Astrocyte of the cerebellum (primary cell): ENCODE results near the gene E2F2.

ENCODE experiments used
- DNase-seq: peaks from one replicate; pipeline ENCODE4 v3.0.0-alpha.2; 2011; ENCODE audit warnings: low read depth
- H3K4me3 ChIP-seq: 2 replicates; pipeline ENCODE4 v1.5.1; 2011; ENCODE audit warnings: mild to moderate bottlenecking, low read depth, low read length, moderate library complexity
- in situ Hi-C: cut with HindIII; loops from 2 replicates; pipeline ENCODE4 v1.10.0; 2017; ENCODE audit warnings: low sequenced_read_pairs
- TF ChIP-seq, protein P1 (sequence below): IDR thresholded peaks from 2 replicates; pipeline ENCODE4 v1.5.1; 2012; ENCODE audit warnings: low read length, low read depth, moderate library complexity, mild to moderate bottlenecking; ENCODE audit errors: missing control alignments

The E2F2 gene

DNA sequence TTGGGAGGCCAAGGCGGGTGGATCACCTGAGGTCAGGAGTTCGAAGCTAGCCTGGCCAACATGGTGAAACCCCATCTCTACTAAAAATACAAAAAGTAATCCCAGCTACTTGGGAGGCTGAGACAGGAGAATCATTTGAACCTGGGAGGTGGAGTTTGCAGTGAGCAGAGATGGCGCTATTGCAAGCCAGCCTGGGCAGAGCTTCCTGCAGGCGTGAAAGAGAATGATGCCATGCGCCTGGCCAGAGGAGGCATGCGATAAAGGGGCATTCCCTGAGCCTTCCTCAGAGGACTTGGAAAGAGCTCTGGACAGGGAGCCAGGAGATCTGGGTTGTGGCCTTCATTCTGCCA lies 3.2 kb downstream of the E2F2 start:
- TF ChIP-seq, protein P1, sequence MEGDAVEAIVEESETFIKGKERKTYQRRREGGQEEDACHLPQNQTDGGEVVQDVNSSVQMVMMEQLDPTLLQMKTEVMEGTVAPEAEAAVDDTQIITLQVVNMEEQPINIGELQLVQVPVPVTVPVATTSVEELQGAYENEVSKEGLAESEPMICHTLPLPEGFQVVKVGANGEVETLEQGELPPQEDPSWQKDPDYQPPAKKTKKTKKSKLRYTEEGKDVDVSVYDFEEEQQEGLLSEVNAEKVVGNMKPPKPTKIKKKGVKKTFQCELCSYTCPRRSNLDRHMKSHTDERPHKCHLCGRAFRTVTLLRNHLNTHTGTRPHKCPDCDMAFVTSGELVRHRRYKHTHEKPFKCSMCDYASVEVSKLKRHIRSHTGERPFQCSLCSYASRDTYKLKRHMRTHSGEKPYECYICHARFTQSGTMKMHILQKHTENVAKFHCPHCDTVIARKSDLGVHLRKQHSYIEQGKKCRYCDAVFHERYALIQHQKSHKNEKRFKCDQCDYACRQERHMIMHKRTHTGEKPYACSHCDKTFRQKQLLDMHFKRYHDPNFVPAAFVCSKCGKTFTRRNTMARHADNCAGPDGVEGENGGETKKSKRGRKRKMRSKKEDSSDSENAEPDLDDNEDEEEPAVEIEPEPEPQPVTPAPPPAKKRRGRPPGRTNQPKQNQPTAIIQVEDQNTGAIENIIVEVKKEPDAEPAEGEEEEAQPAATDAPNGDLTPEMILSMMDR, result no peak
- in situ Hi-C loops, result no loop called here
- no peak for DNase-seq
- H3K4me3 ChIP-seq, result no peak overlapping the region

DNA sequence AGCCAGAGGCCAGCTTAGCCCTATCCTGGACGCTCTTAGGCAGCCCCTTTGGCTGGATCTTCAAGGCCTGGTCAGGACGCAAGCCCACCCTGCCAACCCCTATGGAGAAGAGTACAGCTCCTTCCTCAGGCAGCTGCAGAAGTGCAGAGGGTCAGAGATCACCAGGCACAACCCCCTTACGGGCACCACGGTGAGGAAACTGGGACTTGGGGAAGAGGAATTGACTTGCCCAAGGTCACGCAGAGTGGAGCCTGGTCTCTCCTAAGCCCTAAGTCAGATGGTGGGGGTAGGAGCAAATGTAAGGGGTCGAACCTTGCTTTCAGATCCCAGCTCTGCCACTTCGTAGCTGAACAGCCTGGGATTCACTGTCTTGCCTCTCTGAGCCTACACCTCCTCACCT lies 3.7 kb downstream of the E2F2 start:
- in situ Hi-C loops, result no loop called here
- TF ChIP-seq, protein P1, result no peak
- DNase-seq, result no peak
- no peak overlapping the region for H3K4me3 ChIP-seq

DNA sequence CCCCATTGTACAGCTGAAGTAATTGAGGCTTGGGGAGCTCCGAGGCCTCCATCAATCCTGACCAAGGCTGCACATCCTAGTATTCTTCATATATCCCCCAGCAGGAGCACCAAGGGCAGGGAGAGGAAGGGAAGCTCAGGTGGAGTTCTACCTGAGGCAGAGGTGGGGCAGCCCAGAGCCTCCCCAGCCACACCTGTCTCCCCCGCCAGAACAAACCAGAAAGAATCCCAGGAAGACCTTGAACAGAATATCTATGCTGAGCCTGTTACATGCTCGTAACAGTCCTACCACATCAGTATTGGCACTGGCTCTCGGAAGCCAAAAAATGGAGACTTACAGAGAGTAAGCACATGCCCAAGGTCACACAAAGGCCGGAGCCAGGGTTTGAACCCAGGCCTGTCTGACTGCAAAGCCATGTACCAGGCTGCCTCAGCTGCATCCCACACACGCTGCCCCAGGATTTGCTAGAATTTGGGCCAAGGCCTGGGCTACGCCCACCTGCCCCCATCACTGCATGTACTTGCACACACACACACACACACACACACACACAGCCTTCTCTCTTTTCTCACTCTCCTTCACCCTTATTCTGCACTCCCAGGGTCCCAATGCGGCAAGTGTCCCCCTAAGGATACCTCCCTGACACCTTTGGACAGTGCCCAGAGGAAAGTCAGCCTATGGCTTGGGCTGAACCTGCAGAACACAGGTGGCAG lies 4.5 kb downstream of the E2F2 start:
- TF ChIP-seq, protein P1, result no peak
- no peak overlapping the region for H3K4me3 ChIP-seq
- DNase-seq, result no peak
- in situ Hi-C loops, result no loop called here

DNA sequence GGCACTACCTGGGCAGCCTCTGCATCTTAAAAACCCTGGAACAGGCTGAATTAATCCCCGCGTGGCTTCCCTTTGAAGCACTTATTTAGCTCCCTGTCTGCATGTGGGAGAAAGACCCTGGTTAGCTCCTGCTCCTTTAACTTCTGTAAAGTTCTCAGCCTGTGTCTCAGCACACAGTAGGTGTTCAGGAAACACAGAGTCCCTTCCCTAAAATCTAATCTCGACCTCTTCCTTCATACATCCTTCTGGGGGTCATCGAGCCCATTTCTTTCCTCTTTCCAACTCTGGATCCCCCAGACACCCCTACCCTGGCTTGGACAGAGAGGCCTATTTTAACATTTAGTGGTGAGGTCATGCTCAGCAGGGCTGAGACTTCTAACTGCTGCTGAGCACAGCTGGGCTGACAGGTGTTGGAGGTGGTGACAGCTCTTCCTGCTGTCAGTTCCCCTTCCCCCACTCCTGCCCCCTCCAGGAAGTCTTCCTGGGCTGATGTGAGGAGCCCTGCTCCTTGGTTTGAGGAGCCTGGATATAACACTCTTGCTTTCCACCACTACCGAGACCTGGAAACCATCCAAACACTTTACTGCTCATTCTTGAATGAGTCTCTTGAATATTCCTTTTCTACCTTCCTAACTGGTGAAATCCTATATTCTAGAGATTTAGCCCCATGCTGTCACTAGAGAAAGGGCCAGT lies 5.3 kb downstream of the E2F2 start:
- in situ Hi-C loops, result no loop called here
- H3K4me3 ChIP-seq, result no peak overlapping the region
- DNase-seq, result no peak
- TF ChIP-seq, protein P1, result no peak

DNA sequence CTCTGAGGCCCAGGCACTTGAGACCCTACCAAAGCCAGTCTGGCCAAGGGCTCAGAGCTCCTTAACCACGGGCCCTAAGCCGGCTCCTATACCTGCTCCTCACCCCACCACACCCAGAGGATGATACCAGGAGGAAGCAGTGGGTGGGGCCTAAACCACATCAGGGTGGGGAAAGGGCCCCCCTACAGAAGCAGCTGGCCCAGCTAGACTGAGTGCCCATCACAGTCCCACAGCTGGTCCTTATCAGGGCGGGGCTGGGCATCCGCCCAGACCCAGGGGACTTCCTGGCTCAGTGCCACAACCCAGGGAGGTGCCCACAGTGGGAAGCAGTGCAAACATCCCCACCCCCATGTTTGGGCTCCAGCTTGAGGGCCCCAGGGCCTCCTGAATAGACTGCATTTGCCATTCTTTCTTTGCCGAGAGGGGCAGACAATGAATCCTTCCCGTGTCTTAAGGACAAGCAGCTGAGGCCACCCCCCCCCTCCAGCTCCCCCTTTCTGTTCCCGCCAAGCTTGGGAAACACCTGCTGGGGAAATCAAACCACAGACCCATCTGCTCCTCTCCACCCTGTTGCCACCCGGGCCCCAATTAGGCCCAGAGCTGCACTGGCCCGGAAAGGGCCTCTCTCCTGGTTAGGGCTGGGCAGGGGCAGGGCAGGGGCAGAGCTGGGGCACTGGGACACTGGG lies 6.2 kb downstream of the E2F2 start:
- DNase-seq, result no peak

DNA sequence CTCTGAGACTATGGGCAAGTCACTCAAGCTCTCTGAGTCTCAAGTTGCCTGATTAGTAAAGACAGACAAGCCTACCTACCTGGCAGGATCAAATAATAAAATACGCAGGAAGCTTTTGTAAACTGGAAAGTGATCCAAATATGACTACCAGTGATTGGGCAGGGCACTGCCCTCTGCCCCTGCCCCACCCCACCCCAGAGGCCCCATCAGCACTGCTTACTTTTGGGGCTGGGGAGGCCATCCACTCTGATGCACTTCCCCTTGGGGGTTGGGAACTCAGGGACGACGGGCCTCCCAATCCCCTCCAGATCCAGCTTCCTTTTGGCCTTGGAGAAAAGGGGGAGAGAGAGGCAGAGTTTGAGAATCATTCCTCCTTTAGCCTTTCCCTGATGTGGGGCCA lies 6.9 kb downstream of the E2F2 start:
- DNase-seq, result no peak
- no peak overlapping the region for H3K4me3 ChIP-seq
- TF ChIP-seq, protein P1, result no peak
- in situ Hi-C loops, result no loop called here

More for the DNA sequence above, 6.2 kb downstream of the E2F2 start:
- in situ Hi-C loops, result no loop called here
- TF ChIP-seq, protein P1, result no peak
- H3K4me3 ChIP-seq, result no peak overlapping the region
